Renal cortex interstitium (tissue), 11 donors: Measurements from ENCODE around the gene ANKRD65. TPM values are rescaled to one million over a fixed set of nuclear protein-coding genes. Genes with fewer than 3 reads are reported as not detected.
A peak's percentile ranks its signal among the peaks of the same experiment; 100 is the strongest.
"Not testable (repeated sequence)": the region's sequence is repeated elsewhere in the genome, so short reads cannot be mapped to it uniquely, and the experiment has no call there.

Experiments used
- DNase-seq, 11 donors: peaks; one replicate each; pipeline ENCODE4 v3.0.0-alpha.2; 2013; ENCODE audit warnings: low read depth in 9 of 11, low spot score in 4 of 11; ENCODE audit errors: extremely low read depth in 1 of 11
- polyA plus RNA-seq, 3 donors: library from polyadenylated mRNA; unstranded; fragments of 120-200 nt; gene quantifications; one replicate each; pipeline ENCODE4 v1.2.1, GENCODE V29; 2013; ENCODE audit not compliant: insufficient read length in 3 of 3

ANKRD65 gene
- polyA plus RNA-seq, 3 donors = 8.3 to 14.7 (median 10.6) TPM

GRCh38 chr1:1422465-1423244, 1.6 kb upstream of the ANKRD65 start:
- DNase-seq = no peak

GRCh38 chr1:1421907-1422464, 910 bp upstream of the ANKRD65 start:
- DNase-seq = no peak

GRCh38 chr1:1420654-1421141, 378 bp downstream of the ANKRD65 start:
- DNase-seq = no peak

DNA sequence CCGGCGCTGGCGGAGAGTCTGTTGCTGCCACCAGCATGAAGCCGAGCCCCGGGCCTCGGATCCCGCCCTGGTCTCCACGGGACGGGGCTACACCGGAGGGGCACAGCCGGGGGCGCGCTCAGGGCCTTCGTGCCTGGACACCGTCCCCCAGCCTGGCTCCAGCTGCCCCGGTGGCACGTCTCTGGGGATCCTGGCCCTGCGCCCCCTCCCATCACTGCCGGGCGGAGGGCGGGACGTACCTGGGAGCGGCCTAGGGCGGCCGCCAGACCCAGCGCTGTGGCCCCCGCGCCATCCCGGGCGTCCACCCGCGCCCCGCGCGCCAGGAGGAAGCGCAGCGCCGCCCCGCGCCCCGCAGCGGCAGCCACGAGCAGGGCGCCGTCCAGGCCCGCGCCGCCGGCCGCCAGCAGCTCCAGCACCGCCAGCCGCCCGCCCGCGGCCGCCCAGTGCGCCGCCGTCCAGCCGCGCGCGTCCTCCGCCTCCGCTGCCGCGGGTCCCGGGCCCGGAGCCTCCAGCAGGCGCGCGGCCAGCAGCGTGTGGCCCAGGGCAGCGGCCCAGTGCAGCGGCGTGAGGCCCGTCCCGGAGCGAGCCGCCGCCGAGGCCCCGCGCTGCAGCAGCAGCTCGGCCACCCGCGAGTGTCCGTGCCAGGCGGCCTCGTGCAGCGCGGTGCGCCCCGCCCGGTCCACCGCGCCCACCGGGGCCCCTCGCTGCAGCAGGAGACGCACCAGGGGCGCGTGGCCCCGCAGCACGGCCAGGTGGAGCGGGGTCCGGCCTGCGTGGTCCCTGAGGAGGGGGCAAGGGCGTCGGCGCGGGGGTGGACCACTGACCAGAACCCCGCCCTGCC, 1.0 kb downstream of the ANKRD65 start:
- no peak for DNase-seq

GRCh38 chr1:1419363-1419812, 1.7 kb downstream of the ANKRD65 start:
- no peak for DNase-seq

DNA sequence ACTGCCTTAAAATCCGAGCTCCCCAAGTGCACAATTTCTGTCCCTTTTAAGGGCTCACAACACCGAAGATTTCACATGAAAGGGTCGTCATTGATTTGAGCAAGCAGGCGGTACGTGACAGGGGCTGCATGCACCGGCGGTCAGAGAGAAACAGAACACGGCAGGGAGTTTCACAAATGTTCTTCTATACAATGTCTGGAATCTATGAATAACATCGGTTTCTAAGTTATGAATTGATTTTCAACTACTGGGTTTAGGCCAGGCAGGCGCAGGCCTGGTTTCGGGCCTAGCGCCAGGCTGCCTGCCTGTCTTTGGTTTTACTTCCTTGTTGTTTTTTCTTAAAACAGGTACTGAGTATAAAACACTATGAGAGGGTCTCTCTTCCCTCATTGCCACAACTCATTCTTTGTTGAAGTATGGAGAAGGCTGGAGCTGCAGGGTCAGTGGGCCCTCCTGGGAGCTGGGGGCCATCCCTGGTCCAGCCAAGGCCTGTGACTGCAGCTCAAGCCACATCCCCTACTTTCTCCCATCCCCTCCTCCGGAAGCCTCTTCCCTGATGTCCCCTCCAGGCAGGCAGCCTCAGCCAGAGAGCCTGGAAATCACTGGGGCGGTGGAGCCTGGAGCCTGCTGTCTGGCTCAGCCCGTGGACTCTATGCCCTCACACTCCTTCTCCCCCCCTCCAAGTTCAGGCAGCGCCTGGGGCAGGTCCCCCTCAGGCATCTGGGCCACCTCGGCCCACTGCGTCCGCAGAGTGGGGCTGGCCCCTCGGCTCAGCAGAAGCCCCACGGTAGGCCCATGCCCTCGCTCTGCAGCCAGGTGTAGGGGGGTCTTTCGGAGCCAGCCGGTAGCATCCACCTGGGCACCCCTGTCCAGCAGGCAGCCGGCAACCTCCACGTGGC, 2.4 kb downstream of the ANKRD65 start:
- DNase-seq = no peak

DNA sequence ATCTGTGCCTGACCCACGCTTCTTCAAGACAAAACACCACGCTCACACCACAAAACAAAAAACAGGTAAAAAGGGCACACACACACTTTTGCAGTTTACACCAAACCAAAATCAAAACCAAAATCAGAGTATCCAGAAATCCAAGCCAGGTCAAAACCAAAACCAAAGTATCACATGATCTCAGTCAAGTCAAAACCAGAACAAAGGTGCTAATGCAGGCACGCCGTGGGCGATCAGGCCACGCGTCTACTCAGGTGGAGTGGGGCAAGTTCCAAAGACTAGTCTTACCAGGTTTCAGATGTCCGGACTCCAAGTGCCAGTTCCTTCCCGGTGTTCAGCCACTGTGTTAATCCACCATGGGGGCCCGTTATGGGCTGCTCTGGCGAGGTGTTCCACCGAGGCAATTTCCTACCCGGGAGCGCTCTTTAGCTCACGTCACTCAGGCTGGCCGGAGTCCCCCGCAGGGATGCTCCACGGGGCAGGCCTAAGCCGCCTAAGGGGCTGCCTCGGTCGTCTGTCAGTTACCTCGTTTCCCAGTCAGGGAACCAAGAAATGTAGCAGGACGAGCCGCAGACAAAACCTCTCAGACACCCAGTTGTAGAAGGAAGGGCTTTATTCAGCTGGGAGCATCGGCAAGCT, 3.1 kb downstream of the ANKRD65 start:
- DNase-seq = not testable (repeated sequence)

DNA sequence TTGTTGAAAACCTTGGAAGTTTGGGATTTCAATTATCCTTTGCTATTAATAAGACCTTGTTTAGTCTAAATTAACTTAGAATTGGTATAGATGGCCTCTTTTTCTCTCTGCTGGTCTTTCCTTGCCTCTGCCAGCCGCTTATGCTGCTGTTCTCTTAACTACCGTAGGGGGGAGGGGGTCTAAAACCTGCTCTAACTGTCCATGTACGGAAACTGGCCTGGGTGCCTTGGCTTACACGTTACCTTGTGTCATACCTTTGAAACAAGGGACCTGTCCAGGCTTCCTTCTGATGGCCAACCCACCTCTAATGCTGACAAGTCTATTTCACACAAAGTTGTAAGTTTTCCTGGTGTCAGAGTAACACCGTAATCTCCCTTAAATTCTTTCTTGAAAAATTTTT, 3.7 kb downstream of the ANKRD65 start:
- DNase-seq = not testable (repeated sequence)

- no peak for DNase-seq
Observed at GRCh38 chr1:1415751-1416150, 5.3 kb downstream of the ANKRD65 start.

DNA sequence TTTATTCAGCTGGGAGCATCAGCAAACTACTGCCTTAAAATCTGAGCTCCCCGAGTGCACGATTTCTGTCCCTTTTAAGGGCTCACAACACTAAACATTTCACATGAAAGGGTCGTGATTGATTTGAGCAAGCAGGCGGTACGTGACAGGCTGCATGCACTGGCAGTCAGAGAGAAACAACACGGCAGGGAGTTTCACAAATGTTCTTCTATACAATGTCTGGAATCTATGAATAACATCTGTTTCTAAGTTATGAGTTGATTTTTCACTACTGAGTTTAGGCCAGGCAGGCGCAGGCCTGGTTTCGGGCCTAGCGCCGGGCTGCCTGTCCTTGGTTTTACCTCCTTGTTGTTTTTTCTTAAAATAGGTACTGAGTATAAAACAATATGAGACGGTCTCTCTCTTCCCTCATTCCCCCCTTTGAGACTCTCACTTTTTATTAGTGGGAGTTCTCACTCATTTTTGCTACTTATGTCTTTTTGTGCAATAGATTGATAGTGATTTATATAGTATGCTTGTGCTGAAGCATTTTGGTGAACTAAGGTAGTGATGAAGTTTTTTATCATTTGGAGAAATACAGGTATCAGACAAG, 8.7 kb downstream of the ANKRD65 start:
- DNase-seq = not testable (repeated sequence)

DNA sequence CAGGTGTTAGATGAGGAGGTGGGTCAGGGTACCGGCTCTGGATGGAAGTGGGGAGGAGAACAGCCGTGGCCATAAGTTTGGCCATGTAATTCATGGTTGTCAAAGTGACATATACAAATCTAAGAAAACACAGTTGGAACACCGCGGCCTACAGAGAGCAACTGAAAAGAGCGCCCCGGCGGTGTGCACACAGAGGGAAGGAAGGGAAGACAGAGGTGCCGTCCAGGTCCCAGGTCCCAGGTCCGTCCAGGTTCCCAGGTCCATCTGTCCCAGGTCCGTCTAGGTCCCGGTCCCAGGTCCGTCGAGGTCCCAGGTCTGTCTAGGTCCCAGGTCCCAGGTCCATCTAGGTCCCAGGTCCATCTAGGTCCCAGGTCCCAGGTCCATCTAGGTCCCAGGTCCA, 9.4 kb downstream of the ANKRD65 start:
- no peak for DNase-seq

GRCh38 chr1:1410238-1410637, 10.8 kb downstream of the ANKRD65 start:
- DNase-seq = not testable (repeated sequence)

GRCh38 chr1:1407636-1408318, 13.3 kb downstream of the ANKRD65 start:
- DNase-seq = no peak

- DNase-seq = peak; percentile 72 to 93 (median 90)
Observed at GRCh38 chr1:1406821-1407635, 14.0 kb downstream of the ANKRD65 start, which contains the start of gene MRPL20. Gene MRPL20 (minus strand): TSS chr1:1407293. CDS start chr1:1407217, 76 bp downstream.

DNA sequence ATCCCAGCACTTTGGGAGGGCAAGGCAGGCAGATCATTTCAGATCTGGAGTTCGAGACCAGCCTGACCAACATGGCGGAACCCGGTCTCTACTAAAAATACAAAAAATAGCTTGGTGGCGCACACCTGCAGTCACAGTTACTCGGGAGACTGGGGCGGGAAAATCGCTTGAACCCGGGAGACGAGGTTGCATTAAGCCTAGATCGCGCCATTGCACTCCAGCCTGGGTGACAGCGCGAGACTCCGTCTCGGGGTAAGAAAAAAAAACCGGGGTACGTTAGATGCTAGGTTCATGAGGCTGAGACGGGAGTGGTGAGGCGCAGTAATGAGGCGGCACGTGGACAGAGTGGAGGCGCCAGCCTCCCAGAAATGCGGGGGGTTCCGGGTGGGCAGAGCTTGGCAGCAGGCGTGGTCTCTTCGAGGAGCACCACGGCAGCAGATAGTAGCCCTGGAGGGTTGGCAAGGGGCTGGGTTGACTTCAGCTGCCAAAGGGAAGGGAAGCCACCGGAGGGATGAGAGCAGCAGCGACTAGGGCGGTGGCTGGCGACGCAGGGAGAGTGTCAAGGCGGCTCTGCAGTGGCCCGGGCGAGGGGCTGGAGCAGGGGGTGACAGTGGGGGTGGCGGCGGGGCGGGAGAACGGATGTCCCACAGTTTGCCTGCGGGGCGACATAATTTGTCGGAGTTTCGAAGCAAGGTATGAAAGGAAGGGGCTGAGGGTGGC, 14.8 kb downstream of the ANKRD65 start:
- DNase-seq = no peak

DNA sequence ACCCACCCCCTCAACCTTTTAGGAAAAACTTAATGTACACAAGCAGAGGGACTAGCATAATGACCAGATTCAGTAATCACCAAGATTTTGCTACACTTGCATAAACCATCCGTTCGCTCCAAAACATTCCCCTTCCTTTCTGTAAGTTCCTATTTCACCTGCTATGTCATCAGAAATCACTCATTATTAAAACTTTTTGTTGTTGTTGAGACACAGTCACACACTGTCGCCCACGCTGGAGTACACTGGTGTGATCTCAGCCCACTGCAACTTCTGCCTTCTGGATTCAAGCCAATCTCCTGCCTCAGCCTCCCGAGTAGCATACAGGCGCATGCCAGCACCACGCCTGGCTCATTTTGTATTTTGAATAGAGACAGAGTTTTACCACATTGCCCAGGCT, 17.4 kb downstream of the ANKRD65 start:
- no peak for DNase-seq
